ENCODE data around the gene PLEKHG5. TPM values are rescaled to one million over a fixed set of nuclear protein-coding genes. Genes with fewer than 3 reads are reported as not detected.

PLEKHG5 gene
- total RNA-seq, 1 donor from 2014 or later = 109 TPM

DNA sequence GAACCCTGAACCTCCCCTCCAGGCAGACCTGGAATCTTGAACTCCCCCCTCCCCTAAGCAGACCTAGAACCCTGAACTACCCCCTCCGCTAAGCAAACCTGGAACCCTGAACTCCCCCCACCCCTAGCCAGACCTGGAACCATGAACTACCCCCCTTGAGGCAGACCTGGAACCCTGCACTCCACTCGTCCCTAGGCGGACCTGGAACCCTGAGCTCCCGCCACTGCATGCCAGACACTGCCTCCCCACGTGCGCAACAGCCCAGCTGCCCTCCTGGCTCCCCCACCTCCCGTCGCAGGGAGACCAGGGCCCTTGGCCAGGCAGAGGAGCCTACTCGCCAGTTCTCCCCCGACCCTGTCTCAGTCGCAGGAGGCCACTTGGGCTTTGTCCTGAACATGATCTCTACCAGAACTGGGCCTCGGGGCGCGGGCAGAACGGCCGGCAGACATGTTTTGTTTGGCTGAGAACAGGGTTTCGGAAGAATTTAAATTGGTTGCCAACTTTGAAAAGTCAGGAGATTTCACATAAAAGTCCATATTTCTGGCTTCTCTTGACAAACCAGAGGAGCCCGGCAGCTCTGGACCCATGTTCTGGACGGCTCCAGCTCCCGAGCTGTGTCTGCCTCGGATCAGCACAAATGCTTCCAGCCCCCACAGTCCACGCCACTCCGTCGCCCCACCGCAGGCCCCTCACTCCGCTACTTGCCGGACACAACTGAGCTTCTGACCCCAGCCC lies 9.2 kb upstream of the PLEKHG5 start:
- Mint-ChIP-seq H3K27ac (ENCODE audit: unreplicated experiment) (no peak overlapping the region), H3K4me1 (ENCODE audit: unreplicated experiment) (peaks cover 2% of the 10 kb centered on the region), H3K27me3 (ENCODE audit: unreplicated experiment) (peaks cover 23% of the 10 kb centered on the region), H3K9me3 (ENCODE audit: unreplicated experiment) (no peaks in the 10 kb centered on the region), H3K36me3 (ENCODE audit: low read depth, unreplicated experiment) (no peaks in the 10 kb centered on the region), H3K4me3 (ENCODE audit: unreplicated experiment) (no peak overlapping the region)
- DNase-seq (ENCODE audit: low spot score) = no peak
- TF ChIP-seq, protein P1, sequence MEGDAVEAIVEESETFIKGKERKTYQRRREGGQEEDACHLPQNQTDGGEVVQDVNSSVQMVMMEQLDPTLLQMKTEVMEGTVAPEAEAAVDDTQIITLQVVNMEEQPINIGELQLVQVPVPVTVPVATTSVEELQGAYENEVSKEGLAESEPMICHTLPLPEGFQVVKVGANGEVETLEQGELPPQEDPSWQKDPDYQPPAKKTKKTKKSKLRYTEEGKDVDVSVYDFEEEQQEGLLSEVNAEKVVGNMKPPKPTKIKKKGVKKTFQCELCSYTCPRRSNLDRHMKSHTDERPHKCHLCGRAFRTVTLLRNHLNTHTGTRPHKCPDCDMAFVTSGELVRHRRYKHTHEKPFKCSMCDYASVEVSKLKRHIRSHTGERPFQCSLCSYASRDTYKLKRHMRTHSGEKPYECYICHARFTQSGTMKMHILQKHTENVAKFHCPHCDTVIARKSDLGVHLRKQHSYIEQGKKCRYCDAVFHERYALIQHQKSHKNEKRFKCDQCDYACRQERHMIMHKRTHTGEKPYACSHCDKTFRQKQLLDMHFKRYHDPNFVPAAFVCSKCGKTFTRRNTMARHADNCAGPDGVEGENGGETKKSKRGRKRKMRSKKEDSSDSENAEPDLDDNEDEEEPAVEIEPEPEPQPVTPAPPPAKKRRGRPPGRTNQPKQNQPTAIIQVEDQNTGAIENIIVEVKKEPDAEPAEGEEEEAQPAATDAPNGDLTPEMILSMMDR (IDR thresholded peaks at IDR 0.05; ENCODE audit: unreplicated experiment) = no peak

DNA sequence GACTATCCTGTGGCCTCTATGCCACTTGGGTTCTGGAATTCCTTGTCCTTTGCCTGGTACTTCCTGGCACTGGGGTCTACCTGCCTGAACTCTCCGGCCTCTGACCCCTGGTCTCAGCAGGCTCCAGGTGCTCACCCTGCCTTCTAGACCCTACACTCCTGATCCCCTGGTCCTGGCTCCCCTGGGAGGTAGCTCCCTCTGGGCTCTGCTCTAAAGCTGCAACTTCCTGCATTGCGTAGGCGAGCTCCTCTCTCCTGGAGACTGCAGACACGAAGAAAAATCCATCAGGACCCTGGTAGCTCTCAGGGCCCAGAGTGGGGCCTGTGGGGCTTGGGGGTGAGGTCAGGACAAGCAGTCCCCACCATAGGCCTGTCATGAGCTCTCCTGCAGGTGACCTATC lies 7.8 kb upstream of the PLEKHG5 start:
- Mint-ChIP-seq H3K27ac (ENCODE audit: unreplicated experiment) (no peak overlapping the region), H3K4me1 (ENCODE audit: unreplicated experiment) (peaks cover 3% of the 10 kb centered on the region), H3K9me3 (ENCODE audit: unreplicated experiment) (no peaks in the 10 kb centered on the region), H3K4me3 (ENCODE audit: unreplicated experiment) (no peak overlapping the region), H3K27me3 (ENCODE audit: unreplicated experiment) (peaks cover 25% of the 10 kb centered on the region), H3K36me3 (ENCODE audit: low read depth, unreplicated experiment) (no peaks in the 10 kb centered on the region)
- TF ChIP-seq, protein P1 (IDR thresholded peaks at IDR 0.05; ENCODE audit: unreplicated experiment) = no peak
- no peak for DNase-seq (ENCODE audit: low spot score)

DNA sequence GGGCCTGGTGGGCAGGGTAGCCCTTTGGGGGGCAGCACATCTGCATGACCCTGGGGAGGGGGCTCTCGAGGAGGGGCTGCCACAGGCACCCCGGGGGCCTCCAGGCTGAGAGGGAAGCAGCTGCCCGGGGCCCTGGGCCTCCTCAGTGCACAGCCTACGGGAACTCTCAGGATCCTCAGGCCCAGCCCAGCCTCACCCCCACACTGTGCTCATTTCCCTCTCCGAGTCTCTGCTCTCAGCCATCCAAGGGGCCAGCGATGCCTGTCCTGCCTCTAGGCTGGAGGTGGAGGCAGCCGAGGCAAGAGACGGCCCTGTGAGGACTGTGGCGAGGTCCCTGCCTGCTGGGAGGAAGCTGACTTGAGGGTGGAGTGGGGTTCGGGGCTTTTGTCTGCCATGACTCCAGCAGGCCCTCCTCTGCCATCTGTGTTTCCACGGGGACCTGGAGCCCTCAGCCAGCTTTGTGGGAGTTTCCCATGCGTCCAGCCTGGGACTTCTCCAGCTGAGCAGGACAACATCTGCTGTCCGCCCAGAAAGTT lies 7.2 kb upstream of the PLEKHG5 start:
- Mint-ChIP-seq H3K4me1 (ENCODE audit: unreplicated experiment) (peaks cover 3% of the 10 kb centered on the region), H3K9me3 (ENCODE audit: unreplicated experiment) (no peaks in the 10 kb centered on the region), H3K27ac (ENCODE audit: unreplicated experiment) (no peak overlapping the region), H3K27me3 (ENCODE audit: unreplicated experiment) (peaks cover 25% of the 10 kb centered on the region), H3K36me3 (ENCODE audit: low read depth, unreplicated experiment) (no peaks in the 10 kb centered on the region), H3K4me3 (ENCODE audit: unreplicated experiment) (no peak overlapping the region)
- no peak for DNase-seq (ENCODE audit: low spot score)
- TF ChIP-seq, protein P1 (IDR thresholded peaks at IDR 0.05; ENCODE audit: unreplicated experiment) = no peak

DNA sequence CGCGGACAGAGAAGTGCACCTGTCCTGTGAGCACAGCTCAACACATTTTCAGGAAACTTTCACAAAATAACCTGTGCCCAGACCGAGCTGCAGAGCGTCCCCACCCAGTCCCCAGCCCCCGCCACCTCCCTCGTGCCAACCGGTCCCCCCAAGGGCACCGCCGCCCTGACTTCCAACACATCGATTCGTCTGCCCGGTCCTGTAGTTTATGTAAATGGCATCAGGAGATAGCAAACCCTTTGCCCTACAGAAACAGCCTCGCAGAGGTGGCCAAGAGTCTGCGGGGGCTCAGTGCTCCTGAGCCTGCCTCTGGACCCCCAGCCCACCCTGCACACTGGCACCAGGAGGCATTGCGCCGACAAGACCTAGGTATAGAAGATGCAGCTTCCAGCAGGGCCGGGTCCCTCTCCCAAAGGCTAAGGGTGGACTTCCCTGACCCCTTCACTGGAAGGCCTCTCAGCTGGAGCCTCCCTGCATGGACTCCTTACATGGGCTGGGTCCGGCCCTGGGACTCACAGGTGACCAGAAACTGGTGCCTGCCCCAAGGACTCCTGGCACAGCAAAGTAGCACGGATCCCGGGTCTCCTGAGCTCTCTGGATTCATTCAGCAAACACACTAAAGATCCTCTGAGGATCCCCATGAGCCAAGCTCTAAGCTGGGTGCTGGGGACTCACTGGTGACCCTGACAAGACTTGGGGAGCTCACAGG lies 6.6 kb upstream of the PLEKHG5 start:
- Mint-ChIP-seq H3K27me3 (ENCODE audit: unreplicated experiment) (peaks cover 25% of the 10 kb centered on the region), H3K27ac (ENCODE audit: unreplicated experiment) (no peak overlapping the region), H3K9me3 (ENCODE audit: unreplicated experiment) (no peaks in the 10 kb centered on the region), H3K36me3 (ENCODE audit: low read depth, unreplicated experiment) (no peaks in the 10 kb centered on the region), H3K4me3 (ENCODE audit: unreplicated experiment) (peak overlapping the region; percentile 69), H3K4me1 (ENCODE audit: unreplicated experiment) (peaks cover 3% of the 10 kb centered on the region)
- no peak for DNase-seq (ENCODE audit: low spot score)
- TF ChIP-seq, protein P1 (IDR thresholded peaks at IDR 0.05; ENCODE audit: unreplicated experiment) = no peak
